Left kidney (tissue), 2 donors: ENCODE results near the gene MARCHF3. TPM values are rescaled to one million over a fixed set of nuclear protein-coding genes. Genes with fewer than 3 reads are reported as not detected.
"Not testable (repeated sequence)": the region's sequence is repeated elsewhere in the genome, so short reads cannot be mapped to it uniquely, and the experiment has no call there.

Experiments used
- DNase-seq: peaks from one replicate; pipeline ENCODE4 v3.0.0-alpha.2; 2013
- polyA plus RNA-seq: library from polyadenylated mRNA; unstranded; fragments of 120-200 nt; gene quantifications from one replicate; pipeline ENCODE4 v1.2.1, GENCODE V29; 2013; ENCODE audit not compliant: insufficient read length

The MARCHF3 gene
- polyA plus RNA-seq, 1 donor: 8.0 TPM

DNA sequence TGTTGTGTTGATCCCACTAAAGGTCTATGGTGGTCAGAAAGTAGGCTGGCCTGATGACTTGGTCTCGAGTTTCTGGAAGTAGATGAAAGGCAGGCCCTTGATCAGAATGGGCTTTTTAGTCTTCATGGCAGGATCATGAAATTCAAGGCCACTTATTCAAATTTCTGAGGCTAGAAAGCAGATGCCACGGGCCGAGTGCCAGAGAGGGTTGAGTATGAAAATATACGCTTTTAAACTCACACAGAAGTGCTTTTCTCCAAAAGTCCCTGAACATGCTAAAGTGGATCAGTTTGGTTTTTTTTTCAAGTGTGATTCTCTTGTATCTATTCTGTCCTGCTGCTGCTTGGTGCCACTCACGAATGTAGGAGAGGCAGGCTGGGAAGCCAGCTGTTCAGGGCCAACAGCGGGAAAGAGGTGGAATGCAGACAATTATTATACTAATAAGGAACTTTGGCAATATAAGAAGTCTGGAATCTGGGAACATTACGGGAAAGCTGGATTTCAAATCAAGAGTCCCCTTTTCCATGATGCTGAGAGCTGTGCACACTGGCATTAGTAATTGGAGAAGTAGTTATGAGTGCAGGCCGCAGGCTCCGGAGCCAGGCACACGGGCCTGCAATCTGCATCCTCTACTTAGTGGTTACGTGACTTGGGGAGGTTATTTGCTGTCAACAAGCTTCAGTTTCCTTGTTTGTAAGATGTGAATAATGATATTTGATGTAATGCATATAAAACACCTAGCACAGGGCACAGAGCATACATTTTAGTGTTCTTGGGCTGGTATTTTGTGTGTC is 157.6 kb downstream of the MARCHF3 start:
- no peak for DNase-seq

GRCh38 chr5:126871441-126871840 is 158.9 kb downstream of the MARCHF3 start:
- DNase-seq: no peak

DNA sequence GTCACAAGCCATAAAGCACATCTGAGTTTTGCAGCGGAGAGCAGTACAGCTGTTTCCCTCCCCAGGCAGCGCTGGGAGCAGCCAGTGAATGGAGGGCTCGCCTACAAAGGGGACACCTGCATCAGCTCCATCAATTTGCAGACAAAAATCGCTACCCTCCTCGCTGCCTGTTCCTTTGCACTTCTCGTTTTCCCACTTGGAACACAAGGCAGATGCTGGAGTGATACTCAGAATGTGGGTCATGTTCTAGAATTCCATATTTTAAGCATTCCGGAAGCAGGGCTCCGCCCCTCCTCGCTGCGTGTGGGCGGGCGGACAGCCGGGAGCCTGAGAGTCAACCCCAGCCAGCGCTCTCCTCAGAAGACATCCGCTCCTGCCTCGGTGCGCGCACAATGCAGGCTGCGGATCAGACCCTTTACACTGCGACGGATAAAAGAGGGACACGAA is 161.3 kb downstream of the MARCHF3 start:
- peak; percentile 62 for DNase-seq

GRCh38 chr5:126868338-126869004 is 161.9 kb downstream of the MARCHF3 start:
- no peak for DNase-seq

- DNase-seq: no peak
Measured at GRCh38 chr5:126866851-126867636, 163.3 kb downstream of the MARCHF3 start.

GRCh38 chr5:126865299-126865698 is 165.1 kb downstream of the MARCHF3 start:
- DNase-seq: no peak

GRCh38 chr5:126864042-126864688 is 166.2 kb downstream of the MARCHF3 start:
- no peak for DNase-seq

DNA sequence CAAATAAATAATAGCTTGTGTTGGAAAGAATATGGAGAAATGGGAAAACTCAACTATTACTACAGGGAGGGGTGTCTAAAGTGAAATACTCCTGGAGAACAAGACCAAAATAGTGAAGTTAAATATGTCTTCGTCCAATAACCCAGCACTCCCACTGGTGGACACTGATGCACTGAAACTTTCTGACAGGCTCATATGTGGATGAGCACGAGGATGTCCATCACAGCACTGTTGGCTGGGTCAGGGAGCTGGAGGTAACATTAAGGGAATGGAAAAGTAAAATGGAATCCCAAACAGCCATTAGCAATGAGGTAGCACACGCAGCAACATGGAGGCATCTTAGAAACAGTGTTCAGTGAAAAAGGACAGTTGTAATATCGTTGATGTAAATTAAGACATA is 167.0 kb downstream of the MARCHF3 start:
- DNase-seq: no peak

- DNase-seq: no peak
Measured at GRCh38 chr5:126858441-126858840, 171.9 kb downstream of the MARCHF3 start.

DNA sequence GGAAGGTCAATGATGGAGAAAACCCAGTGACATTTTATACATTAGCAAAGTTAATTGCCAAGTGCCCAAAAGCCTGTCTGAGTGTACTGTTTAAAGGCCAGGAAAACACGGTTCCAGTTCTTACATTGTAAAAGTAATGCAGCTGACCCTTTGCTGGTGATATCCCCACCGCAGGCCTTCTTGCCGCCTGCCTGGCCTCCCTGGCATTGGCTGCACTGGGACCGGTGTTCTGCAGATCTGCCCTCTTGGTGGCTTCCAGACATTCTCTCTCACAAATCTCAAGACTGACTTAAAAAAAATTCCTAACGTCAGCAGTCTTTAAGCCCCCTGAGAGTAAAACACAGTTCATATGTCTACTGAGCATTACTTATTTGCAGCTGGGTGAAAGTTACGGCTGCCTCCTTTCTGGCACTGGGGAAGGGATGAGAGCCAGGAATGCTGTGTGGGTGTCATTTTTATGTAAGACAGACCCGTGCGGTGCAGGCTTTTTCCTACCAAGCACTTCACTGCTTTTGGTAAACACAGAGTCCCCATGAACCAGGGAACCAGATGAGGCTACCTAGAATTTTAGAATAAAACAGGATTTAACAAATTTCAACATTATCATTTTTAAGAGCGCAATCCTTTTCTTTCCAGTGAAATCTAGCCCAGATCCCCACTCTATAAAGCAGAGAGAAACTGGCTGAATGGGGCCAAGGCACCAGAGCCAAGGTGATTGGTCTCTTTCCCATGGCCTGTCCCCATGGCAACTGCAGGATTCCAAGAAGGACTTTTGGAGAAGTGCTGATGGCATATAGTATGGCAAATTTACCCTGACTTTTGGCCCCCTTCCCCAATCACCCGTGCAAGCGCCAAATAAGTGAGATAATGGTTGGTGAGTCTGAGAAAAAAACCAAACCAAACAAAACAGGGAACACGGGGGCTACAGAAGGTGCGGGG is 172.6 kb downstream of the MARCHF3 start:
- DNase-seq: no peak

GRCh38 chr5:126855266-126855665 is 175.1 kb downstream of the MARCHF3 start:
- no peak for DNase-seq

- DNase-seq: no peak
Measured at GRCh38 chr5:126854526-126855110, 175.7 kb downstream of the MARCHF3 start.

DNA sequence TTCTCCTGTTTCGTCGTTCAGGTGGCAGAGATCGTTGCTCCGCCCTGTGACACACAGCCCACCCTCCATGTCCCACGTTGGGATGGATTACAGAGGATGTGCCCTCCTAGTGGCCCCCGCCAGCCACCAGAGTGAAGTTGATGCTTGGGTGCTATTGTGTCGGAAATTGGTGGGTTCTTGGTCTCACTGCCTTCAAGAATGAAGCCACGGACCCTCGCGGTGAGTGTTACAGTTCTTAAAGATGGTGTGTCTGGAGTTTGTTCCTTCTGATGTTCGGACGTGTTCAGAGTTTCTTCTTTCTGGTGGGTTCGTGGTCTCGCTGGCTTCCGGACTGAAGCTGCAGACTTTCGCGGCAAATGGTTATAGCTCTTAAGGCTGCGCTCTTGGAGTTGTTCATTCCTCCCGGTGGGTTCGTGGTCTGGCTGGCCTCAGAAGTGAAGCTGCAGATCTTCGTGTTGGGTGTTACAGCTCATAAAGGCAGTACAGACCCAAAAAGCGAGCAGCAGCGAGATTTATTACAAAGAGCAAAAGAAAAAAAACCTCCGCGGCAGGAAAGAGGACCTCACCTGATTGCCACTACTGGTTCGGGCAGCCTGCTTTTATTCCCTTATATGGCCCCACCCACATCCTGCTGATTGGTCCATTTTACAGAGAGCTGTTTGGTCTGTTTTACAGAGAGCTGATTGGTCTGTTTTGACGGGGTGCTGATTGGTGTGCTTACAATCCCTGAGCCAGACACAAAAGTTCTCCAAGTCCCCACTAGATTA is 176.6 kb downstream of the MARCHF3 start:
- not testable (repeated sequence) for DNase-seq

DNA sequence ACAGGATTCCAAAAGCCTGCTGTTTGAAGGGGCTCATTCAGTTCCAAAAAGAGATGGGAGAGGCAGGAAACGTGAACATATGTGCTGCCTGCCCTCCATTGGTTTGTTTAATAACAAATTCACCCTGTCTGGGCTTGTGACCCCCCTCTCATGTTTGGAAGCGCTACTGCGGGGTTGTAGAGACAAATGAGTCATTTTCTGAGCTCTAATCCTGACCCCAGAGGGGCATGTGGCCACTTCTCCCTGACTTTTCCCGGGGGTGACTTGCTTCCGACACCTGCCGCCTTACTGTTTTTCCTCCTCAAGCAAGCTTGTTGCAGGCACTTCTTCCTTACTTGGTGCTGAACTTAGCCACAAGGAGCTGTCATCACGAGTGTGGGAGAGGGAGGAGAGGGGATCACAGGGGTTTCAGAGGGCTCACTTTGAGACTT is 177.5 kb downstream of the MARCHF3 start:
- DNase-seq: no peak

GRCh38 chr5:126852091-126852571 is 178.2 kb downstream of the MARCHF3 start:
- no peak for DNase-seq

GRCh38 chr5:126851501-126852011 is 178.8 kb downstream of the MARCHF3 start:
- no peak for DNase-seq

DNA sequence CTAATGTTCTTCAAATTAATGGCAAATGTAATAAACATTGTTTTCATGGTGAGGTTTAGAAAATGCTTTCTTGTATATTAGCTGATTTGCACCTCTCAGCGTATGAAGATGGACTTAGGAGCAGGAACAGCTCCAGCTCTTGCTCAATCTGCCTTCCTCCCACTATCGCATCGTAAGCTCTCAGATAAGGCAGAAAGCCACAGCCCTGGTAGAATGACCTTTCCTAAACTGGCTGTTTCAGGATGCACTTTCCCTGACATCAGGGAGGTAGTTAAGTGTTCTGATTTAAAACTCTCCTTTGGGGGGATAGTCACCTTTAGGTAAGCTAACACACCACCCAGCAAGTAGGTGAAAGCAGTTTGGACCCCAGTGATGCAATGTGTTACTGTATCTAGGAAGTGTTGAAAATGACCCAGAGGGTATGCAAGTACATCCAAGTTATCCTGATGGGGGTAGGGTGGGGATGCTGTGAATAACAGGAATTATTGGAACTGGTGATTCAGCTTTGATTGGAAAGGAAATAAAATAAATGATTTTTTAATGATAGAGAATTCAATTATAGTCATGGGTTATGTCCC is 181.2 kb downstream of the MARCHF3 start:
- no peak for DNase-seq

DNA sequence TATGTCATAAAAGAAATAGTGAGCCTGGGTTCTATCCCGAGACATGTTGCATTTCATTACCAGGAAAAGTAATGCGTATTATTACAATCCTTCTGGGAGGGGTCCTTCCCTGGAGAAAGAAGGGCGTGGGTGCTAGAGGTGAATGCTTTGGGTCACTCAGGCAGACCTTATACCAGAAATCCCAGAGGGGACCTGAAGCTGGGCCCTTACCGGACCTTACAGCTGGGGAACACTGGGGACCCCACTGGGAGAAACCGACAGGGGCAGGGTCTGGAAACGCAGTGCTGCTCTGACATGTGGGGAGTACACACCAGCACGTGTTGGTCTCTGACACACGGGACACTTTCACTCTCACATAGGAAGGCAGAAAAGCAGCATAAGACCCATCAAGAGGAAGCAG is 182.1 kb downstream of the MARCHF3 start:
- DNase-seq: no peak

DNA sequence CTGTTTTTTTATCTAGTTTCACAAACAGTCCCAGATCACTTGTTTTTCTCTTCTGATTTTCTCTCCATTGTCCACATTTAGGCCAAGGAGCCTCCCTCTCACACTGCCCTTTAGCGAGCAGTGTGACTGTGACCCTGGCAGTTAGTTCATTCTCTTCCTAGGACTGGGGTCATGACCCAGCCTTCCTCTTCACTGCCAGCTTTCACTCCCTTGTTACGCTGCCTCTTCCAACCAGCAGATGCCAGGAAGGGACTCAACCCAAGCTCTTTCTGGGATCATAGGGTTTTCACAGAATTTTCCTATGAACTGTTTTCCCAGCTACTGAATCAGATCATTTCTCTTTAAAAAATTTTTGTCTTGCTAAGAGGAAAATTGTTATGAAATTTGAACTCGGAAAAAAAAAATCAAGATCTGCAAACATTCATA is 182.5 kb downstream of the MARCHF3 start:
- no peak for DNase-seq
